PC-3 (cell line): ENCODE results near the gene SPACA1. TPM values are rescaled to one million over a fixed set of nuclear protein-coding genes. Genes with fewer than 3 reads are reported as not detected.

ENCODE experiments used
- ATAC-seq: fragments of 200-7000 bp; cut with Tn5 transposase; 2 replicates; pipeline ENCODE4 v1.9.1; 2020; ENCODE audit warnings: mild to moderate bottlenecking, moderate library complexity
- BruUV-seq: library from RNA; stranded (reverse); fragments of 400-500 nt; replicated peaks from 2 replicates; lab custom pipeline; 2021; lab: Mats Ljungman, UMichigan
- CTCF ChIA-PET: fragments of 300-600 bp; sonication (Branson Sonifier 250); formaldehyde crosslinking; loops from one replicate; lab custom pipeline; 2022; ENCODE audit warnings: antibody characterized with exemption; lab: Charles Lee
- POLR2A ChIA-PET: fragments of 300-600 bp; sonication (Branson Sonifier 250); formaldehyde crosslinking; loops from one replicate; lab custom pipeline; 2022; ENCODE audit warnings: antibody characterized with exemption; ENCODE audit not compliant: unreplicated experiment; lab: Charles Lee
- DNase-seq: peaks from one replicate; pipeline ENCODE4 v3.0.0-alpha.2; 2015
- H2AFZ ChIP-seq: fragments of 300-600 bp; sonication (generic); 2 replicates; pipeline ENCODE4 v1.6.0; 2016; ENCODE audit warnings: antibody characterized with exemption, low read length
- H3F3A ChIP-seq: fragments of 300-600 bp; sonication (generic); one replicate; pipeline ENCODE4 v1.6.0; 2017; ENCODE audit warnings: antibody characterized with exemption, low read length, control low read depth, mild to moderate bottlenecking; ENCODE audit not compliant: unreplicated experiment
- H3K27ac ChIP-seq: fragments of 300-600 bp; sonication (generic); 2 replicates; pipeline ENCODE4 v1.5.1; 2016; ENCODE audit warnings: mild to moderate bottlenecking, low read length
- H3K27me3 ChIP-seq: fragments of 300-600 bp; sonication (generic); 2 replicates; pipeline ENCODE4 v1.6.1; 2016; ENCODE audit warnings: low read length, mixed read lengths
- H3K36me3 ChIP-seq: fragments of 300-600 bp; sonication (generic); 2 replicates; pipeline ENCODE4 v1.6.1; 2016; ENCODE audit warnings: low read depth, mixed run types, low read length, mixed read lengths
- H3K4me1 ChIP-seq: fragments of 300-600 bp; sonication (generic); 2 replicates; pipeline ENCODE4 v1.5.1; 2016; ENCODE audit warnings: low read length; ENCODE audit not compliant: insufficient read depth
- H3K4me2 ChIP-seq: fragments of 300-600 bp; sonication (generic); 2 replicates; pipeline ENCODE4 v1.6.0; 2016; ENCODE audit warnings: low read length
- H3K4me3 ChIP-seq: fragments of 300-600 bp; sonication (generic); 2 replicates; pipeline ENCODE4 v1.5.1; 2016; ENCODE audit warnings: mild to moderate bottlenecking, low read length, mixed read lengths
- H3K79me2 ChIP-seq: fragments of 300-600 bp; sonication (generic); 2 replicates; pipeline ENCODE4 v1.6.1; 2017; ENCODE audit warnings: low read length, mixed read lengths
- H3K9ac ChIP-seq: fragments of 300-600 bp; sonication (generic); 2 replicates; pipeline ENCODE4 v1.6.0; 2016; ENCODE audit warnings: mild to moderate bottlenecking, low read length
- H3K9me2 ChIP-seq: fragments of 300-600 bp; sonication (generic); replicated peaks from 2 replicates; pipeline ENCODE4 v1.6.1; 2016; ENCODE audit warnings: mixed run types, low read length, mixed read lengths
- H3K9me3 ChIP-seq: fragments of 300-600 bp; sonication (generic); 2 replicates; pipeline ENCODE4 v1.6.1; 2016; ENCODE audit warnings: low read length, mixed read lengths
- H4K20me1 ChIP-seq: fragments of 300-600 bp; sonication (generic); 2 replicates; pipeline ENCODE4 v1.6.1; 2016; ENCODE audit warnings: low read length, mixed read lengths
- EZH2 ChIP-seq: fragments of 300-600 bp; sonication (generic); IDR thresholded peaks from one replicate; pipeline ENCODE4 v1.6.1; 2017; ENCODE audit warnings: antibody characterized with exemption, mild to moderate bottlenecking, low read length; ENCODE audit not compliant: unreplicated experiment
- EZH2phosphoT487 ChIP-seq: fragments of 300-600 bp; sonication (generic); IDR thresholded peaks from 2 replicates; pipeline ENCODE4 v1.6.1; 2018; ENCODE audit warnings: mild to moderate bottlenecking, antibody characterized with exemption, low read length, borderline replicate concordance
- intact Hi-C: fragments of 100-400 bp; cut with micrococcal nuclease; formaldehyde crosslinking; loops from 2 replicates; pipeline ENCODE4 v1.9.0; 2023
- total RNA-seq: library from RNA; depleted of rRNA; stranded (reverse); fragments of >200 nt; gene quantifications from 2 replicates; pipeline ENCODE4 v1.2.3, GENCODE V29; 2014
- TF ChIP-seq, protein P1 (sequence below): fragments of 300-600 bp; sonication (generic); conservative IDR thresholded peaks from 2 replicates; pipeline ENCODE4 v1.5.1; 2017; ENCODE audit warnings: antibody characterized with exemption, low read depth, mild to moderate bottlenecking, low read length

Gene SPACA1
- total RNA-seq, 1 experiment from 2014 or later = not detected

DNA sequence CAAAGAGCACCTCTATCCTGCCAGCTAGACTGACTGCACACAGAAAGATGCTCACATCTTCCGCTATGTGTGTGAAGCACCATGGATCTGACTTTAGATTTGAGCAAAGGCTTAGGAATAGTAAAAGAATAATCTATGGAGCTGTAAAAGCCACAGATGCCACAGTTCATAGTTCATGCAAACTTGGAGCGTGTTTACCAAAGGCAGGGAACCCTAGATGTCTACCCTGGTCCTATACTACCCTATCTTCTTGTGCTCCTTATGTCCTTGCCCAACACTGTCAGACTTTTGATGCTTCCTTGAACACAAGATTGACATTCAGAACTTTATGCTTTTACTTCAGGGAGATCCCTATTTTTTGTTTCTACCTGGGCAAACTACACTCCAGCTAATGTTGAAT is 39.2 kb downstream of the SPACA1 start:
- no peak overlapping the region for H3K27ac ChIP-seq
- H3K4me3 ChIP-seq = no peak overlapping the region
- no peak overlapping the region for H3K9ac ChIP-seq
- H4K20me1 ChIP-seq = no peaks in the 10 kb centered on the region
- ChIA-PET POLR2A (no interaction called here), CTCF (no interaction called here)
- no peaks in the 10 kb centered on the region for H3K36me3 ChIP-seq
- H3K27me3 ChIP-seq = peaks cover 34% of the 10 kb centered on the region
- DNase-seq = no peak
- intact Hi-C loops = no loop called here
- H3F3A ChIP-seq = no peaks in the 10 kb centered on the region
- no peak overlapping the region for H3K4me2 ChIP-seq
- H3K9me2 ChIP-seq = no peaks in the 10 kb centered on the region
- H3K9me3 ChIP-seq = no peaks in the 10 kb centered on the region
- no peaks in the 10 kb centered on the region for H3K79me2 ChIP-seq
- no TSS peak for BruUV-seq
- no peak for TF ChIP-seq EZH2phosphoT487
- TF ChIP-seq, protein P1, sequence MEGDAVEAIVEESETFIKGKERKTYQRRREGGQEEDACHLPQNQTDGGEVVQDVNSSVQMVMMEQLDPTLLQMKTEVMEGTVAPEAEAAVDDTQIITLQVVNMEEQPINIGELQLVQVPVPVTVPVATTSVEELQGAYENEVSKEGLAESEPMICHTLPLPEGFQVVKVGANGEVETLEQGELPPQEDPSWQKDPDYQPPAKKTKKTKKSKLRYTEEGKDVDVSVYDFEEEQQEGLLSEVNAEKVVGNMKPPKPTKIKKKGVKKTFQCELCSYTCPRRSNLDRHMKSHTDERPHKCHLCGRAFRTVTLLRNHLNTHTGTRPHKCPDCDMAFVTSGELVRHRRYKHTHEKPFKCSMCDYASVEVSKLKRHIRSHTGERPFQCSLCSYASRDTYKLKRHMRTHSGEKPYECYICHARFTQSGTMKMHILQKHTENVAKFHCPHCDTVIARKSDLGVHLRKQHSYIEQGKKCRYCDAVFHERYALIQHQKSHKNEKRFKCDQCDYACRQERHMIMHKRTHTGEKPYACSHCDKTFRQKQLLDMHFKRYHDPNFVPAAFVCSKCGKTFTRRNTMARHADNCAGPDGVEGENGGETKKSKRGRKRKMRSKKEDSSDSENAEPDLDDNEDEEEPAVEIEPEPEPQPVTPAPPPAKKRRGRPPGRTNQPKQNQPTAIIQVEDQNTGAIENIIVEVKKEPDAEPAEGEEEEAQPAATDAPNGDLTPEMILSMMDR = no peak
- no peak for TF ChIP-seq EZH2
- no peaks in the 10 kb centered on the region for H3K4me1 ChIP-seq
- no peak for ATAC-seq
- no peak overlapping the region for H2AFZ ChIP-seq

DNA sequence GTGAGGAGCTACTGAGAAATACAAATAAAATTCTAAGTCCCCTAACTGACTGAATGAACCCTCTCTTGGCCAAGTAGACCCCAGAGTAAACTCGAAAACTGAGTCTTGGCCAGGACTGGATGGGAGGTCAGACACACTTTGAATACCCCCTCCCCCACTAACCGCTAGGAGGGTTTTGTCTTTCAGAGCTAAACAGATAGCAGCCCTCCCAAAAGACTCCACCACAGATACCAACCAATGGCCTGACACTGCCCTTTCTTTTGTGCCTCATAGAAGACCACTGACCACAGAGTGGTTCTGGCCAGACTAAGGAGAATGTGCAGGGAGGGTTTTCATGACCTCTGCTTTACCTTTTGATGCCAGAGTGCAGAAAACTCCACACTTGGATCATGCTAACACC is 42.1 kb downstream of the SPACA1 start:
- H3K9ac ChIP-seq = no peak overlapping the region
- intact Hi-C loops = no loop called here
- ATAC-seq = no peak
- no peaks in the 10 kb centered on the region for H3K4me1 ChIP-seq
- TF ChIP-seq EZH2 (no peak), EZH2phosphoT487 (no peak)
- TF ChIP-seq, protein P1 = no peak
- no peaks in the 10 kb centered on the region for H3F3A ChIP-seq
- H2AFZ ChIP-seq = no peak overlapping the region
- H3K9me2 ChIP-seq = no peaks in the 10 kb centered on the region
- ChIA-PET CTCF (no interaction called here), POLR2A (no interaction called here)
- peaks cover 39% of the 10 kb centered on the region for H3K27me3 ChIP-seq
- H3K4me3 ChIP-seq = no peak overlapping the region
- H3K36me3 ChIP-seq = no peaks in the 10 kb centered on the region
- H3K79me2 ChIP-seq = no peaks in the 10 kb centered on the region
- DNase-seq = no peak
- no peak overlapping the region for H3K27ac ChIP-seq
- no TSS peak for BruUV-seq
- no peaks in the 10 kb centered on the region for H4K20me1 ChIP-seq
- H3K9me3 ChIP-seq = no peaks in the 10 kb centered on the region
- no peak overlapping the region for H3K4me2 ChIP-seq

DNA sequence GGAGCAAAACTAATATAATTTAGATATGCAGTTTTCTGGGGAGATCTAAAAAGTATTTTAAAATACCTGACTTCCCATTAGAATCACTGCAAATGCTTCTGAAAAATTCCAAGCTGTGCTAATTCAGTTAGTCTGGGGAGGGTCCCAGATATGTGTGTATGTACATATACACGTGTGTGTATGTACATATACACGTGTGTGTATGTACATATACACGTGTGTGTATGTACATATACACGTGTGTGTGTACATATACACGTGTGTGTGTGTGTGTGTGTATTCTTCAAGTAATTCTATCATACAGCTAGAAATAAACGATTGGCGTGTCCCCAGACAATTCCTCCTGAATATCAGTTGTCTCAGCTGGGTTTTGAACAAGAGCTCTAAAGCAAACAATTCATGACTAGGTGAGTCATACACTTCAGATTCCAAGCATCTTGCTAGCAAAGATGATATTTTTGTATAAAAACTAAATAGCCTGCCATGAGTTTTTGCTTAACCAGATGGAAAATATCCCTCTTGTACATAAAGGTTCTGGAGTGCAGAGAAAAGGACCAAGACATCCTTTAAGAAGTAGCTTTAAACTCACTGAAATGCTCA is 58.2 kb downstream of the SPACA1 start:
- H3K4me1 ChIP-seq = no peaks in the 10 kb centered on the region
- H3F3A ChIP-seq = no peaks in the 10 kb centered on the region
- no peaks in the 10 kb centered on the region for H3K9me2 ChIP-seq
- no peaks in the 10 kb centered on the region for H4K20me1 ChIP-seq
- H3K4me2 ChIP-seq = no peak overlapping the region
- no peak overlapping the region for H3K4me3 ChIP-seq
- H2AFZ ChIP-seq = no peak overlapping the region
- no TSS peak for BruUV-seq
- H3K27me3 ChIP-seq = peaks cover 7% of the 10 kb centered on the region
- peak; percentile 7 for DNase-seq
- no peak overlapping the region for H3K27ac ChIP-seq
- H3K36me3 ChIP-seq = no peaks in the 10 kb centered on the region
- H3K9ac ChIP-seq = no peak overlapping the region
- intact Hi-C loops = no loop called here
- H3K79me2 ChIP-seq = no peaks in the 10 kb centered on the region
- no peak for ATAC-seq
- no peaks in the 10 kb centered on the region for H3K9me3 ChIP-seq
- ChIA-PET CTCF (no interaction called here), POLR2A (no interaction called here)
- TF ChIP-seq, protein P1 = no peak
- TF ChIP-seq EZH2phosphoT487 (no peak), EZH2 (no peak)
